Mammary epithelial cell (primary cell): ENCODE data around the gene TRIM13.

ENCODE experiments used
- EZH2 ChIP-seq: IDR thresholded peaks from 2 replicates; pipeline ENCODE4 v1.6.1; 2012; ENCODE audit warnings: low read length, inconsistent platforms, borderline replicate concordance
- TF ChIP-seq, protein P1 (sequence below), 2 donors: IDR thresholded peaks in 1 of 2; conservative IDR thresholded peaks in 1 of 2; 2 replicates each; pipeline ENCODE4 v1.5.1; 2011 to 2012; ENCODE audit warnings: inconsistent platforms in 2 of 2, low read length in 2 of 2, mild to moderate bottlenecking in 2 of 2, control low read depth in 1 of 2, low read depth in 1 of 2; ENCODE audit not compliant: insufficient read depth in 1 of 2; ENCODE audit errors: extremely low read depth in 1 of 2

DNA sequence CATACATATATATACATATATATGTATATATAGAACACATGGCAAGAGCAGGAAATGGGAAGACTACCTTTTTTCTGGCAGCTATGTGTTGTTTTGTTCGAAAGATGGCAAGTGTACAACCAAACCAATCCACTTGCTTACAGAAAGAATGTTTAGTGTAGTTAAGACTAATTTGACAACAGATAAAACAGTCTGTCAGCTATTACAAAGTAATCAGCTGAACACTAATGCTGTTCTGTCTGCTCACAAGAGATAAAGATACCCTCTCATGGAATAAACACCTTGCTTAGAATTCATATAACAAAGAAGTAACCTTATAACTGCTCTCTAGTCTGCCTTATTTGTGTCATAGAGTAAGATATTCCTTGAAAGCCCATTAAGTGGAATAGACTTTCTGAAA is 17.5 kb downstream of the TRIM13 start:
- TF ChIP-seq, protein P1, sequence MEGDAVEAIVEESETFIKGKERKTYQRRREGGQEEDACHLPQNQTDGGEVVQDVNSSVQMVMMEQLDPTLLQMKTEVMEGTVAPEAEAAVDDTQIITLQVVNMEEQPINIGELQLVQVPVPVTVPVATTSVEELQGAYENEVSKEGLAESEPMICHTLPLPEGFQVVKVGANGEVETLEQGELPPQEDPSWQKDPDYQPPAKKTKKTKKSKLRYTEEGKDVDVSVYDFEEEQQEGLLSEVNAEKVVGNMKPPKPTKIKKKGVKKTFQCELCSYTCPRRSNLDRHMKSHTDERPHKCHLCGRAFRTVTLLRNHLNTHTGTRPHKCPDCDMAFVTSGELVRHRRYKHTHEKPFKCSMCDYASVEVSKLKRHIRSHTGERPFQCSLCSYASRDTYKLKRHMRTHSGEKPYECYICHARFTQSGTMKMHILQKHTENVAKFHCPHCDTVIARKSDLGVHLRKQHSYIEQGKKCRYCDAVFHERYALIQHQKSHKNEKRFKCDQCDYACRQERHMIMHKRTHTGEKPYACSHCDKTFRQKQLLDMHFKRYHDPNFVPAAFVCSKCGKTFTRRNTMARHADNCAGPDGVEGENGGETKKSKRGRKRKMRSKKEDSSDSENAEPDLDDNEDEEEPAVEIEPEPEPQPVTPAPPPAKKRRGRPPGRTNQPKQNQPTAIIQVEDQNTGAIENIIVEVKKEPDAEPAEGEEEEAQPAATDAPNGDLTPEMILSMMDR (conservative IDR thresholded peaks at IDR 0.05 in 1 of 2, IDR thresholded peaks at IDR 0.05 in 1 of 2; ENCODE audit: extremely low read depth in 1 of 2, insufficient read depth in 1 of 2, low read depth in 1 of 2, low read length in 2 of 2) = no peak
- TF ChIP-seq EZH2 = no peak
